Measurements from ENCODE around the gene GRPEL1. TPM values are rescaled to one million over a fixed set of nuclear protein-coding genes. Genes with fewer than 3 reads are reported as not detected.
A peak's percentile ranks its signal among the peaks of the same experiment; 100 is the strongest.

The GRPEL1 gene
- total and polyA plus RNA-seq, 2 of the 13 experiments (the other 11 are each of a cell fraction or from before 2014, with no cell fraction given), result 32.3 to 141 TPM

DNA sequence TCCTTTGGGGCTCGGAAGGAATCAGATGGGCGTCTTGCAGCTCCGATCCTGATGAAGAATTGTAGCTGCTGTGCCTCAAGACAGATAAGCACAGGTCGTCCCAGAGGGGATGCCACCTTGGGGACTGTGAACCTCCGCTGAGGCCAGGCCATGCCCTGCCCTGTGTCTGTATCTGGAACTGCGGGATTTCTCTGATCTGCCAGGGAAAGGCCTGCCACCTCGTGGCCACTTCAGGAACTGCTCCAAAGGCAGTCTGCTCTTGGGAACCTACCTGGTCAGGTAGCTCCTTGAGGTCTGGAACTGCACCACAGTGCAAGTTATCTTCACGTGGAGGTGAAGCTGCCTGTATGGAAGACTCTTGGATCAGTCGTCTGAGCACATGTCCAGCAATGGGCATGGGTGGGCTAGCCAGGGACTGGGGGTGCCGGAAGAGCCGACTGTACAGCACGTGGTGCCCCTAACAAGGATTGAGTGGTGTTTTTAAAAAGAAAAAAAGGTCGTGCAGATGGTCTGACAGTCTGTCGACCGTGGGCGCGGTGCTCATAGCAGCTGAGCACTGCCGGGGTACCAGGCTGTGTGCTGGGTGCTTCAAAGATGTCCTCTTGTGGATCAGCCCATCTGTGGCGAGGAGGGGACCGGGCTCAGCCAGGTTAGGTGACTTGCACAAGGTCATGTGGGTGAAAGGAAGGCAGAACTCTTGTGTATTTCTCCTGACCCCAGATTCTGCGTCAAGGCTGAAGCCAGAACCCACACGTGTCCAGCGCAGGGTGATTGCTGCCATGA lies 3.1 kb upstream of the GRPEL1 start (continued):
- TF ChIP-seq, protein P1, sequence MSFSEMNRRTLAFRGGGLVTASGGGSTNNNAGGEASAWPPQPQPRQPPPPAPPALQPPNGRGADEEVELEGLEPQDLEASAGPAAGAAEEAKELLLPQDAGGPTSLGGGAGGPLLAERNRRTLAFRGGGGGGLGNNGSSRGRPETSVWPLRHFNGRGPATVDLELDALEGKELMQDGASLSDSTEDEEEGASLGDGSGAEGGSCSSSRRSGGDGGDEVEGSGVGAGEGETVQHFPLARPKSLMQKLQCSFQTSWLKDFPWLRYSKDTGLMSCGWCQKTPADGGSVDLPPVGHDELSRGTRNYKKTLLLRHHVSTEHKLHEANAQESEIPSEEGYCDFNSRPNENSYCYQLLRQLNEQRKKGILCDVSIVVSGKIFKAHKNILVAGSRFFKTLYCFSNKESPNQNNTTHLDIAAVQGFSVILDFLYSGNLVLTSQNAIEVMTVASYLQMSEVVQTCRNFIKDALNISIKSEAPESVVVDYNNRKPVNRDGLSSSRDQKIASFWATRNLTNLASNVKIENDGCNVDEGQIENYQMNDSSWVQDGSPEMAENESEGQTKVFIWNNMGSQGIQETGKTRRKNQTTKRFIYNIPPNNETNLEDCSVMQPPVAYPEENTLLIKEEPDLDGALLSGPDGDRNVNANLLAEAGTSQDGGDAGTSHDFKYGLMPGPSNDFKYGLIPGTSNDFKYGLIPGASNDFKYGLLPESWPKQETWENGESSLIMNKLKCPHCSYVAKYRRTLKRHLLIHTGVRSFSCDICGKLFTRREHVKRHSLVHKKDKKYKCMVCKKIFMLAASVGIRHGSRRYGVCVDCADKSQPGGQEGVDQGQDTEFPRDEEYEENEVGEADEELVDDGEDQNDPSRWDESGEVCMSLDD (CRISPR knock-in tag; IDR thresholded peaks at IDR 0.05; ENCODE audit: borderline replicate concordance), result no peak
- TF ChIP-seq, protein P2, sequence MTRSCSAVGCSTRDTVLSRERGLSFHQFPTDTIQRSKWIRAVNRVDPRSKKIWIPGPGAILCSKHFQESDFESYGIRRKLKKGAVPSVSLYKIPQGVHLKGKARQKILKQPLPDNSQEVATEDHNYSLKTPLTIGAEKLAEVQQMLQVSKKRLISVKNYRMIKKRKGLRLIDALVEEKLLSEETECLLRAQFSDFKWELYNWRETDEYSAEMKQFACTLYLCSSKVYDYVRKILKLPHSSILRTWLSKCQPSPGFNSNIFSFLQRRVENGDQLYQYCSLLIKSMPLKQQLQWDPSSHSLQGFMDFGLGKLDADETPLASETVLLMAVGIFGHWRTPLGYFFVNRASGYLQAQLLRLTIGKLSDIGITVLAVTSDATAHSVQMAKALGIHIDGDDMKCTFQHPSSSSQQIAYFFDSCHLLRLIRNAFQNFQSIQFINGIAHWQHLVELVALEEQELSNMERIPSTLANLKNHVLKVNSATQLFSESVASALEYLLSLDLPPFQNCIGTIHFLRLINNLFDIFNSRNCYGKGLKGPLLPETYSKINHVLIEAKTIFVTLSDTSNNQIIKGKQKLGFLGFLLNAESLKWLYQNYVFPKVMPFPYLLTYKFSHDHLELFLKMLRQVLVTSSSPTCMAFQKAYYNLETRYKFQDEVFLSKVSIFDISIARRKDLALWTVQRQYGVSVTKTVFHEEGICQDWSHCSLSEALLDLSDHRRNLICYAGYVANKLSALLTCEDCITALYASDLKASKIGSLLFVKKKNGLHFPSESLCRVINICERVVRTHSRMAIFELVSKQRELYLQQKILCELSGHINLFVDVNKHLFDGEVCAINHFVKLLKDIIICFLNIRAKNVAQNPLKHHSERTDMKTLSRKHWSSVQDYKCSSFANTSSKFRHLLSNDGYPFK (CRISPR knock-in tag; IDR thresholded peaks at IDR 0.05; ENCODE audit: borderline replicate concordance), result peak; percentile 31; the same call in 1 of the 2 replicates
- TF ChIP-seq ZNF331 (CRISPR knock-in tag; IDR thresholded peaks at IDR 0.05) (peak; percentile 65; the same call in 1 of the 2 replicates), MTA1 (CRISPR knock-in tag; IDR thresholded peaks at IDR 0.05; ENCODE audit: borderline replicate concordance) (0 out of 2 replicates have a peak, but pooled peaks have one; percentile 36), ZNF10 (CRISPR knock-in tag; IDR thresholded peaks at IDR 0.05; ENCODE audit: borderline replicate concordance, low read depth) (no peak), CREM (IDR thresholded peaks at IDR 0.05) (no peak), CREM (CRISPR knock-in tag; IDR thresholded peaks at IDR 0.05) (no peak), GABPB1 (CRISPR knock-in tag; IDR thresholded peaks at IDR 0.05) (no peak), HDAC1 (CRISPR knock-in tag; IDR thresholded peaks at IDR 0.05) (0 out of 2 replicates have a peak, but pooled peaks have one; percentile 41), SNRNP70 (IDR thresholded peaks at IDR 0.05; ENCODE audit: low read depth, low read length) (no peak), ZNF883 (CRISPR knock-in tag; IDR thresholded peaks at IDR 0.05; ENCODE audit: not compliant biosample characterization) (no peak), ZNF572 (CRISPR knock-in tag; IDR thresholded peaks at IDR 0.05) (0 out of 2 replicates have a peak, but pooled peaks have one; percentile 67), YY1 (IDR thresholded peaks at IDR 0.05; ENCODE audit: insufficient read depth, insufficient replicate concordance, low read depth, low read length) (no peak), HNRNPUL1 (IDR thresholded peaks at IDR 0.05; ENCODE audit: low read depth, low read length) (no peak), CBX2 (IDR thresholded peaks at IDR 0.05; ENCODE audit: low read depth, low read length) (no peak), CBX2 (CRISPR knock-in tag; IDR thresholded peaks at IDR 0.05; ENCODE audit: low read depth) (no peak), SALL1 (CRISPR knock-in tag; IDR thresholded peaks at IDR 0.05) (peak; percentile 66), CENPT (CRISPR knock-in tag; IDR thresholded peaks at IDR 0.05; ENCODE audit: low read depth) (no peak)
- TF ChIP-seq, protein P3, sequence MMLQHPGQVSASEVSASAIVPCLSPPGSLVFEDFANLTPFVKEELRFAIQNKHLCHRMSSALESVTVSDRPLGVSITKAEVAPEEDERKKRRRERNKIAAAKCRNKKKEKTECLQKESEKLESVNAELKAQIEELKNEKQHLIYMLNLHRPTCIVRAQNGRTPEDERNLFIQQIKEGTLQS (CRISPR knock-in tag; IDR thresholded peaks at IDR 0.05), result no peak
- TF ChIP-seq, protein P4, sequence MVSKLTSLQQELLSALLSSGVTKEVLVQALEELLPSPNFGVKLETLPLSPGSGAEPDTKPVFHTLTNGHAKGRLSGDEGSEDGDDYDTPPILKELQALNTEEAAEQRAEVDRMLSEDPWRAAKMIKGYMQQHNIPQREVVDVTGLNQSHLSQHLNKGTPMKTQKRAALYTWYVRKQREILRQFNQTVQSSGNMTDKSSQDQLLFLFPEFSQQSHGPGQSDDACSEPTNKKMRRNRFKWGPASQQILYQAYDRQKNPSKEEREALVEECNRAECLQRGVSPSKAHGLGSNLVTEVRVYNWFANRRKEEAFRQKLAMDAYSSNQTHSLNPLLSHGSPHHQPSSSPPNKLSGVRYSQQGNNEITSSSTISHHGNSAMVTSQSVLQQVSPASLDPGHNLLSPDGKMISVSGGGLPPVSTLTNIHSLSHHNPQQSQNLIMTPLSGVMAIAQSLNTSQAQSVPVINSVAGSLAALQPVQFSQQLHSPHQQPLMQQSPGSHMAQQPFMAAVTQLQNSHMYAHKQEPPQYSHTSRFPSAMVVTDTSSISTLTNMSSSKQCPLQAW (CRISPR knock-in tag; IDR thresholded peaks at IDR 0.05), result peak; percentile 64
- TF ChIP-seq, protein P5, sequence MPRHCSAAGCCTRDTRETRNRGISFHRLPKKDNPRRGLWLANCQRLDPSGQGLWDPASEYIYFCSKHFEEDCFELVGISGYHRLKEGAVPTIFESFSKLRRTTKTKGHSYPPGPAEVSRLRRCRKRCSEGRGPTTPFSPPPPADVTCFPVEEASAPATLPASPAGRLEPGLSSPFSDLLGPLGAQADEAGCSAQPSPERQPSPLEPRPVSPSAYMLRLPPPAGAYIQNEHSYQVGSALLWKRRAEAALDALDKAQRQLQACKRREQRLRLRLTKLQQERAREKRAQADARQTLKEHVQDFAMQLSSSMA (CRISPR knock-in tag; IDR thresholded peaks at IDR 0.05), result no peak

Measured in HepG2 (cell line).